ENCODE results near the gene ENTPD8. TPM values are rescaled to one million over a fixed set of nuclear protein-coding genes. Genes with fewer than 3 reads are reported as not detected.

Gene ENTPD8
- total RNA-seq, 2 experiments from 2014 or later: not detected

GRCh38 chr9:137465720-137466388, 24.7 kb upstream of the ENTPD8 start:
- ATAC-seq: no peak

GRCh38 chr9:137465000-137465719, 24.0 kb upstream of the ENTPD8 start:
- H3K4me3 Mint-ChIP-seq: no peak overlapping the region
- H3K4me1 Mint-ChIP-seq (ENCODE audit: low read depth): peaks cover 19% of the 10 kb centered on the region
- DNase-seq (no peak), ATAC-seq (no peak)
- H3K9me3 Mint-ChIP-seq: no peaks in the 10 kb centered on the region
- intact Hi-C loops (cut with micrococcal nuclease): no loop called here
- ChIA-PET CTCF (no interaction called here), POLR2A (no interaction called here)
- H3K36me3 Mint-ChIP-seq (ENCODE audit: low read depth): no peaks in the 10 kb centered on the region
- TF ChIP-seq CTCF (IDR thresholded peaks at IDR 0.05): no peak
- H3K27me3 Mint-ChIP-seq: peaks cover 10% of the 10 kb centered on the region
- H3K27ac Mint-ChIP-seq: no peak overlapping the region

More at GRCh38 chr9:137465720-137466388, 24.7 kb upstream of the ENTPD8 start:
- Mint-ChIP-seq H3K4me3 (no peak overlapping the region), H3K4me1 (ENCODE audit: low read depth) (peaks cover 18% of the 10 kb centered on the region), H3K9me3 (no peaks in the 10 kb centered on the region), H3K36me3 (ENCODE audit: low read depth) (no peaks in the 10 kb centered on the region), H3K27ac (no peak overlapping the region), H3K27me3 (peaks cover 11% of the 10 kb centered on the region)
- TF ChIP-seq CTCF (IDR thresholded peaks at IDR 0.05): no peak
- intact Hi-C loops (cut with micrococcal nuclease): no loop called here
- CTCF ChIA-PET: no interaction called here
- DNase-seq: no peak
- POLR2A ChIA-PET: no interaction called here

GRCh38 chr9:137464291-137464999, 23.3 kb upstream of the ENTPD8 start:
- intact Hi-C loops (cut with micrococcal nuclease): no loop called here
- Mint-ChIP-seq H3K4me3 (no peak overlapping the region), H3K27me3 (peaks cover 7% of the 10 kb centered on the region), H3K36me3 (ENCODE audit: low read depth) (no peaks in the 10 kb centered on the region), H3K4me1 (ENCODE audit: low read depth) (peaks cover 25% of the 10 kb centered on the region), H3K9me3 (no peaks in the 10 kb centered on the region), H3K27ac (no peak overlapping the region)
- no peak for TF ChIP-seq CTCF (IDR thresholded peaks at IDR 0.05)
- ChIA-PET POLR2A (no interaction called here), CTCF (no interaction called here)
- ATAC-seq (no peak), DNase-seq (no peak)

- Mint-ChIP-seq H3K27me3 (peaks cover 3% of the 10 kb centered on the region), H3K4me1 (ENCODE audit: low read depth) (peaks cover 25% of the 10 kb centered on the region), H3K36me3 (ENCODE audit: low read depth) (no peaks in the 10 kb centered on the region), H3K9me3 (no peaks in the 10 kb centered on the region), H3K27ac (no peak overlapping the region), H3K4me3 (no peak overlapping the region)
- ATAC-seq (no peak), DNase-seq (no peak)
- no peak for TF ChIP-seq CTCF (IDR thresholded peaks at IDR 0.05)
- ChIA-PET CTCF (no interaction called here), POLR2A (no interaction called here)
- intact Hi-C loops (cut with micrococcal nuclease): no loop called here
Observed at GRCh38 chr9:137463931-137464290, 22.8 kb upstream of the ENTPD8 start.
